Fibroblast of pulmonary artery (primary cell): ENCODE measurements around the gene SIL1.

ENCODE experiments used
- DNase-seq: peaks from one replicate; pipeline ENCODE4 v3.0.0-alpha.2; 2010; ENCODE audit warnings: low read depth
- H3K4me3 ChIP-seq: replicated peaks from 2 replicates; pipeline ENCODE4 v1.5.1; 2011; ENCODE audit warnings: low read depth, mild to moderate bottlenecking, control low read depth, low read length, moderate library complexity
- CTCF ChIP-seq: IDR thresholded peaks from 2 replicates; pipeline ENCODE4 v1.5.1; 2011; ENCODE audit warnings: mild to moderate bottlenecking, control low read depth, low read length, inconsistent platforms; ENCODE audit errors: missing control alignments

The SIL1 gene

GRCh38 chr5:139108063-139108824 lies 89.9 kb downstream of the SIL1 start:
- no peak for TF ChIP-seq CTCF
- DNase-seq, result peak; percentile 34
- no peak overlapping the region for H3K4me3 ChIP-seq

- no peak for DNase-seq
- TF ChIP-seq CTCF, result no peak
- H3K4me3 ChIP-seq, result no peak overlapping the region
Measured at GRCh38 chr5:139105621-139106071, 92.5 kb downstream of the SIL1 start.

- peak; percentile 95 for DNase-seq
- no peak overlapping the region for H3K4me3 ChIP-seq
- no peak for TF ChIP-seq CTCF
Measured at GRCh38 chr5:139104577-139105276, 93.4 kb downstream of the SIL1 start.

- no peak overlapping the region for H3K4me3 ChIP-seq
- TF ChIP-seq CTCF, result no peak
- no peak for DNase-seq
Measured at GRCh38 chr5:139103762-139104161, 94.4 kb downstream of the SIL1 start.

- DNase-seq, result peak; percentile 21
- no peak for TF ChIP-seq CTCF
- no peak overlapping the region for H3K4me3 ChIP-seq
Measured at GRCh38 chr5:139100825-139101224, 97.3 kb downstream of the SIL1 start.

GRCh38 chr5:139094154-139095131 lies 103.7 kb downstream of the SIL1 start:
- no peak for DNase-seq
- H3K4me3 ChIP-seq, result no peak overlapping the region
- no peak for TF ChIP-seq CTCF
